ENCODE data around the gene NDUFC2. TPM values are rescaled to one million over a fixed set of nuclear protein-coding genes. Genes with fewer than 3 reads are reported as not detected.

Gene NDUFC2
- total RNA-seq, 4 donors from 2014 or later = 67.8 to 86.3 (median 76.0) TPM

GRCh38 chr11:78110351-78110750 lies 30.7 kb upstream of the NDUFC2 start:
- Histone ChIP-seq H3K4me3 (no peak overlapping the region), H3K27me3 (no peaks in the 10 kb centered on the region), H3K27ac (no peak overlapping the region), H3K9me3 (no peaks in the 10 kb centered on the region), H3K4me1 (no peaks in the 10 kb centered on the region), H3K36me3 (peaks cover 3 to 76% (median 4%) of the 10 kb centered on the region in 3 donors)
- WGBS, 2 donors = 71 to 84% methylated on average over 5 of the region's 5 CpGs
- TF ChIP-seq POLR2A (IDR thresholded peaks at IDR 0.05) = no peak
- TF ChIP-seq CTCF (IDR thresholded peaks at IDR 0.05) = no peak
- no peak for DNase-seq
- intact Hi-C loops (cut with DNase I) = no loop called here

GRCh38 chr11:78109081-78110015 lies 29.7 kb upstream of the NDUFC2 start:
- no peak for TF ChIP-seq CTCF (IDR thresholded peaks at IDR 0.05)
- TF ChIP-seq POLR2A (IDR thresholded peaks at IDR 0.05) = no peak
- Histone ChIP-seq H3K9me3 (no peaks in the 10 kb centered on the region), H3K27ac (no peak overlapping the region), H3K27me3 (no peaks in the 10 kb centered on the region), H3K4me1 (no peaks in the 10 kb centered on the region), H3K36me3 (peaks cover 3 to 80% (median 4%) of the 10 kb centered on the region in 3 donors), H3K4me3 (no peak overlapping the region)
- DNase-seq = no peak
- intact Hi-C loops (cut with DNase I) = no loop called here
- 73 to 81% methylated on average over 3 of the region's 3 CpGs for WGBS, 2 donors

- TF ChIP-seq CTCF (IDR thresholded peaks at IDR 0.05) (no peak), POLR2A (IDR thresholded peaks at IDR 0.05) (no peak)
- peaks cover 0 to 74% (median 4%) of the 10 kb centered on the region in 3 donors for H3K36me3 ChIP-seq
- intact Hi-C loops (cut with DNase I) = no loop called here
- H3K9me3 ChIP-seq = no peaks in the 10 kb centered on the region
- DNase-seq = no peak
- 78 to 87% methylated on average over 2 of the region's 2 CpGs for WGBS, 2 donors
- no peaks in the 10 kb centered on the region for H3K27me3 ChIP-seq
- no peaks in the 10 kb centered on the region for H3K4me1 ChIP-seq
- H3K4me3 ChIP-seq = no peak overlapping the region
- H3K27ac ChIP-seq = no peak overlapping the region
Measured at GRCh38 chr11:78100676-78101472, 21.2 kb upstream of the NDUFC2 start.

- 83 to 90% methylated on average over 5 of the region's 5 CpGs for WGBS, 2 donors
- Histone ChIP-seq H3K9me3 (no peaks in the 10 kb centered on the region), H3K4me3 (no peak overlapping the region), H3K36me3 (peaks cover 0 to 72% (median 4%) of the 10 kb centered on the region in 3 donors), H3K27me3 (no peaks in the 10 kb centered on the region), H3K4me1 (no peaks in the 10 kb centered on the region), H3K27ac (no peak overlapping the region)
- no peak for DNase-seq
- intact Hi-C loops (cut with DNase I) = no loop called here
- TF ChIP-seq CTCF (IDR thresholded peaks at IDR 0.05) = no peak
- TF ChIP-seq POLR2A (IDR thresholded peaks at IDR 0.05) = no peak
Measured at GRCh38 chr11:78100261-78100660, 20.6 kb upstream of the NDUFC2 start.

- intact Hi-C loops (cut with DNase I) = no loop called here
- DNase-seq = no peak
- WGBS, 2 donors = 85% methylated on average over 4 of the region's 4 CpGs
- H3K36me3 ChIP-seq = peaks cover 0 to 72% (median 4%) of the 10 kb centered on the region in 3 donors
- H3K4me3 ChIP-seq = no peak overlapping the region
- no peak overlapping the region for H3K27ac ChIP-seq
- H3K4me1 ChIP-seq = no peaks in the 10 kb centered on the region
- TF ChIP-seq POLR2A (IDR thresholded peaks at IDR 0.05) (no peak), CTCF (IDR thresholded peaks at IDR 0.05) (no peak)
- H3K27me3 ChIP-seq = no peaks in the 10 kb centered on the region
- H3K9me3 ChIP-seq = no peaks in the 10 kb centered on the region
Measured at GRCh38 chr11:78099666-78100065, 20.0 kb upstream of the NDUFC2 start.
